ENCODE data around the gene HAGH. TPM values are rescaled to one million over a fixed set of nuclear protein-coding genes. Genes with fewer than 3 reads are reported as not detected.

Gene HAGH
- total and polyA plus RNA-seq, 12 donors: 115 to 179 (median 161) TPM

- 52 to 59% methylated on average over 9 of the region's 9 CpGs for WGBS, 2 donors
- intact Hi-C loops (cut with DNase I): no loop called here
These were observed 2.8 kb downstream of the HAGH start for GRCh38 chr16:1823821-1824220.

DNA sequence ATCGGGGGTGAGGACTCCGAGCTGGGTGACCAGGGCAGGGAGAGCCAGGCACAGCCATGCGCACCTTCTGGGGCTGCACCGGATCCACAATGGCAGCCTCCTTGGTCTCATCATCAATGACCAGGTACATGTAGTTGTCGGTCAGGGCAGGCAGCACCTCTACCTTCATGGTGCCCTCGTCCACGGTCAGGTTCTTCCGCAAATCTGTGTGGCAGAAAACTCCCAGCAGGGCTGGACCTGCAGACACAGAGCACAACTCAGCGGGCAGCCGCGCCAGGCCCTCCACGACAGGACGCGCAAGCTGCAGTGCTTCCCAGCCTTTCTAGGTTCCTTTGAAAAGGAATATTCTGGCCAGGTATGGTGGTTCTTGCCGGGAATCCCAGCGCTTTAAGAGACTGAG is 3.8 kb downstream of the HAGH start:
- 94 to 96% methylated on average over 16 of the region's 16 CpGs for WGBS, 2 donors
- Histone ChIP-seq H3K27ac (no peak overlapping the region), H3K4me3 (no peak overlapping the region), H3K4me1 (peaks cover 3 to 31% (median 25%) of the 10 kb centered on the region in 9 donors), H3K9me3 (no peaks in the 10 kb centered on the region), H3K36me3 (peaks cover 0 to 52% (median 19%) of the 10 kb centered on the region in 9 donors), H3K27me3 (no peaks in the 10 kb centered on the region)
- DNase-seq (no peak), ATAC-seq (no peak)
- intact Hi-C loops (cut with DNase I): no loop called here
- TF ChIP-seq CTCF (IDR thresholded peaks at IDR 0.05): no peak

More at GRCh38 chr16:1823821-1824220, 2.8 kb downstream of the HAGH start:
- Histone ChIP-seq H3K9me3 (no peaks in the 10 kb centered on the region), H3K4me1 (peaks cover 5 to 41% (median 35%) of the 10 kb centered on the region in 9 donors), H3K27me3 (no peaks in the 10 kb centered on the region), H3K4me3 (no peak overlapping the region), H3K36me3 (peaks cover 0 to 42% (median 13%) of the 10 kb centered on the region in 9 donors), H3K27ac (no peak overlapping the region)
- DNase-seq (no peak), ATAC-seq (no peak)
- TF ChIP-seq CTCF (IDR thresholded peaks at IDR 0.05): peak in 2 of 9 donors; percentile 8 to 23

GRCh38 chr16:1821861-1822611 is 4.6 kb downstream of the HAGH start:
- H3K9me3 ChIP-seq: no peaks in the 10 kb centered on the region
- ATAC-seq: no peak
- H3K27me3 ChIP-seq: no peaks in the 10 kb centered on the region
- WGBS, 2 donors: 95% methylated on average over 24 of the region's 24 CpGs
- DNase-seq: no peak
- no peak overlapping the region for H3K4me3 ChIP-seq
- intact Hi-C loops (cut with DNase I): no loop called here
- peaks cover 0 to 58% (median 24%) of the 10 kb centered on the region in 9 donors for H3K36me3 ChIP-seq
- H3K27ac ChIP-seq: no peak overlapping the region
- H3K4me1 ChIP-seq: peaks cover 3 to 26% (median 20%) of the 10 kb centered on the region in 9 donors
- TF ChIP-seq CTCF (IDR thresholded peaks at IDR 0.05): no peak

- ATAC-seq (no peak), DNase-seq (no peak)
- TF ChIP-seq CTCF (IDR thresholded peaks at IDR 0.05): no peak
- no peaks in the 10 kb centered on the region for H3K27me3 ChIP-seq
- no peaks in the 10 kb centered on the region for H3K9me3 ChIP-seq
- no peak overlapping the region for H3K27ac ChIP-seq
- intact Hi-C loops (cut with DNase I): no loop called here
- WGBS, 2 donors: 92 to 95% methylated on average over 12 of the region's 12 CpGs
- H3K36me3 ChIP-seq: peaks cover 0 to 69% (median 33%) of the 10 kb centered on the region in 9 donors
- H3K4me1 ChIP-seq: peaks cover 3 to 26% (median 20%) of the 10 kb centered on the region in 9 donors
- no peak overlapping the region for H3K4me3 ChIP-seq
These were observed 5.7 kb downstream of the HAGH start for GRCh38 chr16:1820946-1821290.
